Caco-2 (cell line): ENCODE measurements around the gene OR2W1. TPM values are rescaled to one million over a fixed set of nuclear protein-coding genes. Genes with fewer than 3 reads are reported as not detected.

Experiments
- BruUV-seq: library from RNA; stranded (reverse); fragments of 400-500 nt; replicated peaks from 2 replicates; lab custom pipeline; 2021; lab: Mats Ljungman, UMichigan
- CTCF ChIA-PET: fragments of 300-600 bp; sonication (Branson Sonifier 250); formaldehyde crosslinking; loops from one replicate; lab custom pipeline; 2022; ENCODE audit warnings: antibody characterized with exemption; lab: Charles Lee
- POLR2A ChIA-PET: fragments of 300-600 bp; sonication (Branson Sonifier 250); formaldehyde crosslinking; loops from one replicate; lab custom pipeline; 2022; ENCODE audit warnings: antibody characterized with exemption; lab: Charles Lee
- DNase-seq, 2 experiments: peaks; one replicate each; pipeline versions ENCODE4 v3.0.0 to v3.0.0-alpha.2; 2020 to 2022
- H3K27me3 ChIP-seq: replicated peaks from 2 replicates; pipeline ENCODE4 v1.6.0; 2011; ENCODE audit warnings: low read length; ENCODE audit not compliant: control insufficient read depth, insufficient read depth
- H3K36me3 ChIP-seq: 2 replicates; pipeline ENCODE4 v1.5.1; 2011; ENCODE audit warnings: low read length; ENCODE audit not compliant: control insufficient read depth, insufficient read depth
- H3K4me1 ChIP-seq: fragments of 250-450 bp; sonication (Bioruptor Pico); 2 replicates; pipeline ENCODE4 v1.5.1; 2020; ENCODE audit warnings: mild to moderate bottlenecking
- H3K4me3 ChIP-seq: 2 replicates; pipeline ENCODE4 v1.5.1; 2011; ENCODE audit warnings: low read depth, mild to moderate bottlenecking, control low read depth, low read length
- H3K9me3 ChIP-seq: fragments of 250-450 bp; sonication (Bioruptor Pico); 2 replicates; pipeline ENCODE4 v1.5.1; 2020; ENCODE audit warnings: mild to moderate bottlenecking, moderate library complexity
- H3K27ac Mint-ChIP-seq: one replicate; pipeline ENCODE4 v1.8.0; 2022; ENCODE audit warnings: mixed read lengths; ENCODE audit not compliant: unreplicated experiment
- H3K27me3 Mint-ChIP-seq: one replicate; pipeline ENCODE4 v1.8.0; 2022; ENCODE audit warnings: mixed read lengths; ENCODE audit not compliant: insufficient read depth, unreplicated experiment
- H3K36me3 Mint-ChIP-seq: one replicate; pipeline ENCODE4 v1.8.0; 2022; ENCODE audit warnings: mild to moderate bottlenecking, mixed read lengths; ENCODE audit not compliant: insufficient read depth, unreplicated experiment
- H3K4me1 Mint-ChIP-seq: one replicate; pipeline ENCODE4 v1.8.0; 2022; ENCODE audit warnings: low read depth, mixed read lengths; ENCODE audit not compliant: unreplicated experiment
- H3K4me3 Mint-ChIP-seq: one replicate; pipeline ENCODE4 v1.8.0; 2022; ENCODE audit warnings: mild to moderate bottlenecking, moderate library complexity, mixed read lengths; ENCODE audit not compliant: unreplicated experiment
- H3K9me3 Mint-ChIP-seq: one replicate; pipeline ENCODE4 v1.8.0; 2022; ENCODE audit warnings: mixed read lengths; ENCODE audit not compliant: unreplicated experiment
- intact Hi-C: fragments of 100-400 bp; cut with micrococcal nuclease; formaldehyde crosslinking; loops from one replicate; pipeline ENCODE4 v1.10.0; 2022; ENCODE audit not compliant: unreplicated experiment
- total RNA-seq: library from RNA; stranded (reverse); gene quantifications from 2 replicates; pipeline ENCODE4 v1.2.3, GENCODE V29; 2022
- TF ChIP-seq, protein P1 (sequence below), 2 experiments: fragments of 200-600 bp in 1 of 2; IDR thresholded peaks; 1 replicate in 1 of 2; 2 replicates in 1 of 2; pipeline versions ENCODE4 v1.5.1 to v1.8.0; 2011 to 2022; ENCODE audit warnings: antibody characterized with exemption in 1 of 2, control low read depth in 1 of 2, inconsistent platforms in 1 of 2, low read depth in 1 of 2, low read length in 1 of 2, mild to moderate bottlenecking in 1 of 2, moderate library complexity in 1 of 2; ENCODE audit not compliant: insufficient read depth in 1 of 2, severe bottlenecking in 1 of 2, unreplicated experiment in 1 of 2

OR2W1 gene
- total RNA-seq, 1 experiment from 2014 or later = not detected

DNA sequence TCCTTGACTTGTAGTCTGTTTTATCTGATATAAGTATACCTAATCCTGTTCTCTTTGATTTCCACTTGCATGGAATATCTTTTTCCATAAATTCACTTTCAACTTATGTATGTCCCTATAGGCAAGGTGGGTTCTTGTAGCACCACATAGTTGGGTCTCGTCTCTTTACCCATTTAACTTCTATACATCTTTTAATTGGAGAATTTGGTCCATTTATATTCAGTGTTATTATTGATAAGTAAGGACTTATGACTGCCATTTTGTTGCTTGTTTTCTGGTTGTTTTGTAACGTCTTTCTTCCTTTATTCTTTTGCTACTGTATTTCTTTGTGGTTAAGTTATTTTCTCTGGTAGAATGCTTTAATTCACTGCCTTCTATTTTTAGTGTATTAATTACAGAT is 25.3 kb downstream of the OR2W1 start:
- intact Hi-C loops = loop anchor here (5.0 kb wide), 1 partner anchor 97 kb away; the partner anchor contains the start of gene TRIM27
- CTCF ChIA-PET = no interaction called here
- Histone ChIP-seq H3K36me3 (no peaks in the 10 kb centered on the region), H3K4me1 (peaks cover 3% of the 10 kb centered on the region; the same call in 1 of the 2 replicates), H3K9me3 (0 out of 2 replicates have a peak, but pooled peaks cover 3% of the 10 kb centered on the region), H3K27me3 (no peaks in the 10 kb centered on the region), H3K4me3 (no peak overlapping the region)
- POLR2A ChIA-PET = no interaction called here
- Mint-ChIP-seq H3K4me3 (no peak overlapping the region), H3K27ac (no peak overlapping the region), H3K4me1 (peaks cover 6% of the 10 kb centered on the region), H3K36me3 (peaks cover 6% of the 10 kb centered on the region), H3K9me3 (no peaks in the 10 kb centered on the region), H3K27me3 (peaks cover 8% of the 10 kb centered on the region)
- DNase-seq = no peak
- TF ChIP-seq, protein P1, sequence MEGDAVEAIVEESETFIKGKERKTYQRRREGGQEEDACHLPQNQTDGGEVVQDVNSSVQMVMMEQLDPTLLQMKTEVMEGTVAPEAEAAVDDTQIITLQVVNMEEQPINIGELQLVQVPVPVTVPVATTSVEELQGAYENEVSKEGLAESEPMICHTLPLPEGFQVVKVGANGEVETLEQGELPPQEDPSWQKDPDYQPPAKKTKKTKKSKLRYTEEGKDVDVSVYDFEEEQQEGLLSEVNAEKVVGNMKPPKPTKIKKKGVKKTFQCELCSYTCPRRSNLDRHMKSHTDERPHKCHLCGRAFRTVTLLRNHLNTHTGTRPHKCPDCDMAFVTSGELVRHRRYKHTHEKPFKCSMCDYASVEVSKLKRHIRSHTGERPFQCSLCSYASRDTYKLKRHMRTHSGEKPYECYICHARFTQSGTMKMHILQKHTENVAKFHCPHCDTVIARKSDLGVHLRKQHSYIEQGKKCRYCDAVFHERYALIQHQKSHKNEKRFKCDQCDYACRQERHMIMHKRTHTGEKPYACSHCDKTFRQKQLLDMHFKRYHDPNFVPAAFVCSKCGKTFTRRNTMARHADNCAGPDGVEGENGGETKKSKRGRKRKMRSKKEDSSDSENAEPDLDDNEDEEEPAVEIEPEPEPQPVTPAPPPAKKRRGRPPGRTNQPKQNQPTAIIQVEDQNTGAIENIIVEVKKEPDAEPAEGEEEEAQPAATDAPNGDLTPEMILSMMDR (IDR thresholded peaks at IDR 0.05; ENCODE audit: insufficient read depth in 1 of 2, low read depth in 1 of 2, low read length in 1 of 2, severe bottlenecking in 1 of 2, unreplicated experiment in 1 of 2) = no peak
- BruUV-seq = no TSS peak

DNA sequence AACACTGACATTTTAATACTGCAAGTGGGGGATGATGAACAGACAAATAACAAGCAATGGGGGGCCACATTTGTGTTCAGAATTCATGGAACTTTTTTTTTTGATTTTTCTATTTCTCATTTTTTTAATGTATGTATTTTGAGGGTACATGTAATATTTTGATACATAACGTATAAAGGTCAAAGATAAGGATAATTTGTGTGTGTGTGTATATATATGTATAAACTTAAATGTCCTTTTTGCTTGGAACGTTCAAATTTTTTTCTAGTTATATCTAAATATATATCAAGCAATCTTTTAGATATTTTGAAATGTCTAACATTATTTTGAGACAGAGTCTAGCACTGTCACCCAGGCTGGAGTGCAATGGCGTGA is 27.6 kb downstream of the OR2W1 start:
- BruUV-seq = no TSS peak
- Histone ChIP-seq H3K4me1 (peaks cover 3% of the 10 kb centered on the region; the same call in 1 of the 2 replicates), H3K27me3 (no peaks in the 10 kb centered on the region), H3K9me3 (0 out of 2 replicates have a peak, but pooled peaks cover 3% of the 10 kb centered on the region), H3K4me3 (no peak overlapping the region), H3K36me3 (no peaks in the 10 kb centered on the region)
- intact Hi-C loops = loop anchor here (1.0 to 5.0 kb wide), 4 partner anchors 65 to 180 kb away; partner anchors contain the start of gene TRIM27
- ChIA-PET POLR2A (no interaction called here), CTCF (no interaction called here)
- Mint-ChIP-seq H3K27ac (peak overlapping the region; percentile 41), H3K9me3 (no peaks in the 10 kb centered on the region), H3K27me3 (peaks cover 5% of the 10 kb centered on the region), H3K4me1 (peaks cover 6% of the 10 kb centered on the region), H3K4me3 (peak overlapping the region; percentile 96), H3K36me3 (peaks cover 6% of the 10 kb centered on the region)
- TF ChIP-seq, protein P1 (IDR thresholded peaks at IDR 0.05; ENCODE audit: insufficient read depth in 1 of 2, low read depth in 1 of 2, low read length in 1 of 2, severe bottlenecking in 1 of 2, unreplicated experiment in 1 of 2) = no peak
- DNase-seq = no peak

DNA sequence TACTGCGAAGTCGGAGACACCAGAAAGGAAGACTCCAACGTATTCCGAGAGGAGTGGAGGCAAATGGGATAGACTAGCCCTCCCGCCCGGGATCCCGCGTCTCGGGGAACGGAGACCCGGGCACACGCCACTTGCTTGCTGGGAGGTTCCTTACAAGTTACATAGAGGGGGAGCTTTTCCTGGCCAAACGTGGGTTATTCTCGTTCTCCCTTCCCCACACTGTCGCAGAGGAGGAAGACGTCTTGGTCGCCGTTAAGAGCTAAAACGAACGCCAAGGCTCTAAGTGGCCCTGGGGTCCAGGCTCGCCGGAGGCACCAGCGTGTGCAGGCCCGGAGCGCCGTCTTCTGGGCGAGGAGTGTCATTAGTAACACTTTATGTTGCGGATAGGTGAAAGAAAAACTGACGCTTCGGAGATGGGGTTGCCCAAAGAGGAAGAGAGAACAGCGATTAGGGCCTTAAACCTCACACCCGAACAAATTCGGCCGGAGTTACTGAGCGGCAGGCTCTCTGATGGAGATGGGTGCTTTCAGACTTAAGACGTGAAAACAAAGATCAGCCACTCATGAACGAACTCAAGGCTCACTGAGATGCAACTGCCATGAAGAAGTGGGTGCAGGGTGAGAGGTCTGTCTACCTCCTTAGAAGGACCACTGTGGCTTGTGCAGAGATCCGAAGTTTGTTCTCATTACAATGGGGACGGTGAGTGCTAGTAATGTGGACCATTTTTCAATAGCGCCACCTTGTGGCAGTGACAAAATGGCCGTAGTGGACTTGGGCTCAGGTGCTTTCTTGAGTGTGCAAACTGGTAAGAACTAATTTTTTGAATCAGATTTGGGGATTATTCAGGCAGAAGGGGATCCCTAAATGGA is 28.2 kb downstream of the OR2W1 start:
- Mint-ChIP-seq H3K27ac (peak overlapping the region; percentile 41), H3K27me3 (peaks cover 5% of the 10 kb centered on the region), H3K9me3 (no peaks in the 10 kb centered on the region), H3K4me3 (peak overlapping the region; percentile 96), H3K36me3 (peaks cover 6% of the 10 kb centered on the region), H3K4me1 (peaks cover 6% of the 10 kb centered on the region)
- peaks cover 3% of the 10 kb centered on the region; the same call in 1 of the 2 replicates for H3K4me1 ChIP-seq
- no TSS peak for BruUV-seq
- TF ChIP-seq, protein P1 (IDR thresholded peaks at IDR 0.05; ENCODE audit: insufficient read depth in 1 of 2, low read depth in 1 of 2, low read length in 1 of 2, severe bottlenecking in 1 of 2, unreplicated experiment in 1 of 2) = peak; percentile 66 to 81
- no peaks in the 10 kb centered on the region for H3K36me3 ChIP-seq
- no peaks in the 10 kb centered on the region for H3K27me3 ChIP-seq
- 0 out of 2 replicates have a peak, but pooled peaks cover 3% of the 10 kb centered on the region for H3K9me3 ChIP-seq
- DNase-seq = peak; percentile 80 to 82
- POLR2A ChIA-PET = interaction anchor here (0.6 to 2.1 kb wide), 4 partner anchors 31 to 150 kb away, joined by 3 to 9 read pairs (median 6); partner anchors contain the start of gene TRIM27
- intact Hi-C loops = loop anchor here (1.0 to 5.0 kb wide), 9 partner anchors 31 to 329 kb away; partner anchors contain the start of gene TRIM27
- CTCF ChIA-PET = interaction anchor here (0.7 to 2.1 kb wide), 9 partner anchors 17 to 179 kb away, joined by 3 to 24 read pairs (median 7); partner anchors contain the start of gene TRIM27
- peak overlapping the region; percentile 53 for H3K4me3 ChIP-seq
